ENCODE data around the gene LDLRAD3.
A peak's percentile ranks its signal among the peaks of the same experiment; 100 is the strongest.

The LDLRAD3 gene

GRCh38 chr11:36126678-36127077 lies 182.8 kb downstream of the LDLRAD3 start:
- no peak for DNase-seq (ENCODE audit: low read depth in 2 of 3, low spot score in 1 of 3)

GRCh38 chr11:36127550-36127949 lies 183.7 kb downstream of the LDLRAD3 start:
- no peak for DNase-seq (ENCODE audit: low read depth in 2 of 3, low spot score in 1 of 3)

GRCh38 chr11:36129955-36130354 lies 186.1 kb downstream of the LDLRAD3 start:
- no peak for DNase-seq (ENCODE audit: low read depth in 2 of 3, low spot score in 1 of 3)

- no peak for DNase-seq (ENCODE audit: low read depth in 2 of 3, low spot score in 1 of 3)
These were observed 186.5 kb downstream of the LDLRAD3 start for GRCh38 chr11:36130401-36130800.

- no peak for DNase-seq (ENCODE audit: low read depth in 2 of 3, low spot score in 1 of 3)
These were observed 188.0 kb downstream of the LDLRAD3 start for GRCh38 chr11:36131721-36132397.

- DNase-seq (ENCODE audit: low read depth in 2 of 3, low spot score in 1 of 3), result no peak
These were observed 189.1 kb downstream of the LDLRAD3 start for GRCh38 chr11:36132940-36133339.

GRCh38 chr11:36135076-36135475 lies 191.2 kb downstream of the LDLRAD3 start:
- DNase-seq (ENCODE audit: low read depth in 2 of 3, low spot score in 1 of 3), result no peak

GRCh38 chr11:36139767-36140166 lies 195.9 kb downstream of the LDLRAD3 start:
- no peak for DNase-seq (ENCODE audit: low read depth in 2 of 3, low spot score in 1 of 3)

- DNase-seq (ENCODE audit: low read depth in 2 of 3, low spot score in 1 of 3), result no peak
These were observed 197.5 kb downstream of the LDLRAD3 start for GRCh38 chr11:36141196-36141953.

GRCh38 chr11:36141956-36142355 lies 198.1 kb downstream of the LDLRAD3 start:
- DNase-seq (ENCODE audit: low read depth in 2 of 3, low spot score in 1 of 3), result no peak

GRCh38 chr11:36142439-36142838 lies 198.6 kb downstream of the LDLRAD3 start:
- DNase-seq (ENCODE audit: low read depth in 2 of 3, low spot score in 1 of 3), result no peak

- no peak for DNase-seq (ENCODE audit: low read depth in 2 of 3, low spot score in 1 of 3)
These were observed 199.0 kb downstream of the LDLRAD3 start for GRCh38 chr11:36142879-36143278.

- no peak for DNase-seq (ENCODE audit: low read depth in 2 of 3, low spot score in 1 of 3)
These were observed 202.6 kb downstream of the LDLRAD3 start for GRCh38 chr11:36146437-36146836.

GRCh38 chr11:36147491-36147890 lies 203.6 kb downstream of the LDLRAD3 start:
- no peak for DNase-seq (ENCODE audit: low read depth in 2 of 3, low spot score in 1 of 3)

GRCh38 chr11:36148701-36149100 lies 204.8 kb downstream of the LDLRAD3 start:
- no peak for DNase-seq (ENCODE audit: low read depth in 2 of 3, low spot score in 1 of 3)

GRCh38 chr11:36149538-36150242 lies 205.8 kb downstream of the LDLRAD3 start:
- DNase-seq (ENCODE audit: low read depth in 2 of 3, low spot score in 1 of 3), result peak; percentile 17 to 41 (median 30)

GRCh38 chr11:36150986-36151385 lies 207.1 kb downstream of the LDLRAD3 start:
- DNase-seq (ENCODE audit: low read depth in 2 of 3, low spot score in 1 of 3), result no peak

- DNase-seq (ENCODE audit: low read depth in 2 of 3, low spot score in 1 of 3), result no peak
These were observed 208.2 kb downstream of the LDLRAD3 start for GRCh38 chr11:36151933-36152580.

- DNase-seq (ENCODE audit: low read depth in 2 of 3, low spot score in 1 of 3), result no peak
These were observed 209.7 kb downstream of the LDLRAD3 start for GRCh38 chr11:36153551-36153950.

GRCh38 chr11:36155124-36155561 lies 211.3 kb downstream of the LDLRAD3 start:
- no peak for DNase-seq (ENCODE audit: low read depth in 2 of 3, low spot score in 1 of 3)

- DNase-seq (ENCODE audit: low read depth in 2 of 3, low spot score in 1 of 3), result no peak
These were observed 211.9 kb downstream of the LDLRAD3 start for GRCh38 chr11:36155770-36156160.

All from stimulated activated CD4-positive, alpha-beta T cell treated with anti-CD3 and anti-CD28 coated beads, Interleukin-12 subunit alpha, Interleukin-12 subunit beta, amount 100 ng/mL, for 48 hours (primary cell).